Muscle of leg (tissue), 11 donors: ENCODE data around the gene CD200. TPM values are rescaled to one million over a fixed set of nuclear protein-coding genes. Genes with fewer than 3 reads are reported as not detected.

Source experiments
- DNase-seq: peaks from one replicate; pipeline ENCODE4 v3.0.0; 2013
- H3K27ac ChIP-seq: one replicate; pipeline ENCODE4 v1.5.1; 2013; ENCODE audit warnings: mild to moderate bottlenecking, low read length, control low read depth
- H3K27me3 ChIP-seq: one replicate; pipeline ENCODE4 v1.6.1; 2013; ENCODE audit warnings: low read length; ENCODE audit not compliant: control insufficient read depth, insufficient read depth
- H3K36me3 ChIP-seq: one replicate; pipeline ENCODE4 v1.6.1; 2013; ENCODE audit warnings: low read length; ENCODE audit not compliant: control insufficient read depth, insufficient read depth
- H3K4me1 ChIP-seq: one replicate; pipeline ENCODE4 v1.6.1; 2013; ENCODE audit warnings: low read length; ENCODE audit not compliant: control insufficient read depth, insufficient read depth
- H3K4me3 ChIP-seq: one replicate; pipeline ENCODE4 v1.5.1; 2013; ENCODE audit warnings: low read length, control low read depth
- H3K9me3 ChIP-seq: replicated peaks from 2 replicates; pipeline ENCODE4 v1.6.1; 2013; ENCODE audit warnings: low read depth, low read length; ENCODE audit not compliant: control insufficient read depth
- WGBS: methylation state at CpG from one replicate; pipeline ENCODE4 v1.1.5; 2013; ENCODE audit warnings: missing lambda C conversion rate; ENCODE audit not compliant: insufficient coverage; 5-methylcytosine and 5-hydroxymethylcytosine counted together
- polyA plus RNA-seq, 8 donors: library from polyadenylated mRNA; unstranded; fragments of 120-200 nt; gene quantifications; one replicate each; pipeline versions ENCODE4 v1.2.1 to v1.2.3, GENCODE V29; 2013; ENCODE audit warnings: inconsistent platforms in 1 of 8, low replicate concordance in 1 of 8; ENCODE audit not compliant: insufficient read length in 8 of 8, insufficient read depth in 1 of 8
- total RNA-seq: library from RNA; stranded (reverse); fragments of 120-200 nt; gene quantifications from one replicate; pipeline ENCODE4 v1.2.4, GENCODE V29; 2013

Gene CD200
- total and polyA plus RNA-seq, 9 donors: 7.5 to 19.5 (median 13.4) TPM

GRCh38 chr3:112407888-112408702 is 75.1 kb downstream of the CD200 start:
- H3K36me3 ChIP-seq: no peaks in the 10 kb centered on the region
- H3K4me1 ChIP-seq: no peaks in the 10 kb centered on the region
- no peak for DNase-seq
- H3K4me3 ChIP-seq: no peak overlapping the region
- H3K27ac ChIP-seq: no peak overlapping the region
- no peaks in the 10 kb centered on the region for H3K27me3 ChIP-seq
- WGBS: no CpG with 5 or more reads among the region's 2 CpGs
- no peaks in the 10 kb centered on the region for H3K9me3 ChIP-seq

GRCh38 chr3:112409041-112409440 is 76.1 kb downstream of the CD200 start:
- Histone ChIP-seq H3K27me3 (no peaks in the 10 kb centered on the region), H3K4me1 (no peaks in the 10 kb centered on the region), H3K9me3 (no peaks in the 10 kb centered on the region), H3K27ac (no peak overlapping the region), H3K4me3 (no peak overlapping the region), H3K36me3 (no peaks in the 10 kb centered on the region)
- no CpG with 5 or more reads among the region's 4 CpGs for WGBS
- no peak for DNase-seq

DNA sequence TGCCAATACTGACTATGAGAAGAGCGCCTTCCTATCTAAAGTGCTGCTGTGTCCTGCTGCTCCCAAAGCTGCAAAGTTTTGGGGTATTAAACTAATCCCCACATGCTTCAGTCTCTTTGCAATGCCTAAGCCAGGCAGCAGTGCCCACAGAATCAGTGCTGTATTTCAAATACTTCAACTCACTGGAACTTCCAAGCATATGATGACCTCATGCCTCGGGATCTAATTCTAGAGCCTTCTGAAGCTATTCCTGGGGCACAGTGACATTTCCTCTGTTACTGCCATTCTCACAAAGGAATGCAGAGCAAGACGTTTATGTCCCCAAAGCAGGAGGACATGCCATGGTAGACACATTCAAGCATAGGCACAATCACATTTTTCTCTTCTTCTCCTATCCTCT is 78.5 kb downstream of the CD200 start:
- H3K27me3 ChIP-seq: no peaks in the 10 kb centered on the region
- 71% methylated on average over 3 of the region's 3 CpGs for WGBS
- no peak for DNase-seq
- H3K9me3 ChIP-seq: no peaks in the 10 kb centered on the region
- no peaks in the 10 kb centered on the region for H3K36me3 ChIP-seq
- H3K4me1 ChIP-seq: no peaks in the 10 kb centered on the region
- H3K4me3 ChIP-seq: no peak overlapping the region
- H3K27ac ChIP-seq: no peak overlapping the region

Other genes with a start within 250 kb of the CD200 start
- 5.7 TPM for gene C3orf52, start 246.8 kb upstream of the CD200 start, total RNA-seq
- gene C3orf52, start 246.8 kb upstream of the CD200 start, polyA plus RNA-seq: 1 to 10 TPM; 4.4 to 8.1 (median 5.5) TPM
- gene GCSAM, start 199.9 kb upstream of the CD200 start, total RNA-seq: 0.31 TPM
- 1 to 10 TPM in 4 of 8 donors, under 1 TPM in 4; 0.61 to 1.8 (median 0.93) TPM for gene GCSAM, start 199.9 kb upstream of the CD200 start, polyA plus RNA-seq
- gene SLC9C1, start 38.9 kb upstream of the CD200 start, total RNA-seq: 1.2 TPM
- gene SLC9C1, start 38.9 kb upstream of the CD200 start, polyA plus RNA-seq: under 1 TPM; 0.06 to 0.54 (median 0.28) TPM
- 0.18 TPM for gene BTLA, start 166.3 kb downstream of the CD200 start, total RNA-seq
- under 1 TPM in 6 of 8 donors, not detected in 2; 0.05 to 0.24 (median 0.12) TPM for gene BTLA, start 166.3 kb downstream of the CD200 start, polyA plus RNA-seq
- gene ATG3, start 228.8 kb downstream of the CD200 start, total RNA-seq: 30.3 TPM
- gene ATG3, start 228.8 kb downstream of the CD200 start, polyA plus RNA-seq: 10 to 100 TPM; 24.6 to 35.6 (median 31.2) TPM
- 25.0 TPM for gene SLC35A5, start 228.9 kb downstream of the CD200 start, total RNA-seq
- gene SLC35A5, start 228.9 kb downstream of the CD200 start, polyA plus RNA-seq: 10 to 100 TPM; 20.8 to 30.9 (median 25.1) TPM